ENCODE data around the gene REELD1. TPM values are rescaled to one million over a fixed set of nuclear protein-coding genes. Genes with fewer than 3 reads are reported as not detected.

REELD1 gene
- polyA plus RNA-seq, 2 donors = 0.16 to 0.20 TPM

- 60 to 64% methylated on average over 23 to 24 of the region's 24 CpGs for WGBS, 2 donors
- no peak overlapping the region for H3K27ac ChIP-seq (ENCODE audit: low read depth in 2 of 2, low read length in 1 of 2)
- H3K4me3 ChIP-seq (ENCODE audit: low read depth in 1 of 2, low read length in 2 of 2) = no peak overlapping the region
- H3K27me3 ChIP-seq (ENCODE audit: control insufficient read depth in 1 of 2, insufficient read depth in 2 of 2, low read length in 2 of 2) = no peaks in the 10 kb centered on the region
- no peaks in the 10 kb centered on the region for H3K36me3 ChIP-seq (ENCODE audit: control insufficient read depth in 2 of 2, insufficient read depth in 2 of 2, low read length in 1 of 2)
- no peaks in the 10 kb centered on the region for H3K9me3 ChIP-seq (ENCODE audit: control insufficient read depth in 2 of 2, insufficient read depth in 1 of 2, low read depth in 1 of 2, low read length in 1 of 2)
- H3K4me1 ChIP-seq (ENCODE audit: control insufficient read depth in 2 of 2, insufficient read depth in 2 of 2, low read length in 1 of 2) = peaks cover 0 to 4% of the 10 kb centered on the region in 2 donors
These were observed 29.0 kb downstream of the REELD1 start for GRCh38 chr4:146243141-146243882.

DNA sequence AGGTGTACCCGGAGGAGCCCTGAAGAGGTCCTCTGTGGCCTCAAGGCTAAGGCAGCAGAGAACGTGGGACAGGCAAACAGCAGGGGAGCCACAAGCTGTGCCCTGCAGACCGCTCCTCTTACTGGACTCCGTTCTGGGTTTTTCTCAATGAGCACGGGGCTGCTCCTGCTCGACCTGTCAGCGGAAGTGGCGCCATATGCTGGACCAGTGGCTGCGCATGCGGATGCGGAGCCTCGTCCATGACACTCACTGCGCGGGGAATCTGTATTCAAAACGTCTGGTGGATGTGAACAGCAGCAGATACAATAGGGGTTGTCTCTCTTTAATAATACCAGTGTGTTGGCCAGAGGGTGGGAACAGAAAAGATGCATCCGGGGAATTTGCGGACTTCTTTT lies 29.5 kb downstream of the REELD1 start:
- Histone ChIP-seq H3K27me3 (ENCODE audit: control insufficient read depth in 1 of 2, insufficient read depth in 2 of 2, low read length in 2 of 2) (no peaks in the 10 kb centered on the region), H3K4me3 (ENCODE audit: low read depth in 1 of 2, low read length in 2 of 2) (no peak overlapping the region), H3K36me3 (ENCODE audit: control insufficient read depth in 2 of 2, insufficient read depth in 2 of 2, low read length in 1 of 2) (no peaks in the 10 kb centered on the region), H3K9me3 (ENCODE audit: control insufficient read depth in 2 of 2, insufficient read depth in 1 of 2, low read depth in 1 of 2, low read length in 1 of 2) (no peaks in the 10 kb centered on the region), H3K27ac (ENCODE audit: low read depth in 2 of 2, low read length in 1 of 2) (no peak overlapping the region), H3K4me1 (ENCODE audit: control insufficient read depth in 2 of 2, insufficient read depth in 2 of 2, low read length in 1 of 2) (peaks cover 0 to 4% of the 10 kb centered on the region in 2 donors)
- 88 to 89% methylated on average over 17 of the region's 17 CpGs for WGBS, 2 donors

GRCh38 chr4:146244496-146244895 lies 30.2 kb downstream of the REELD1 start:
- Histone ChIP-seq H3K4me3 (ENCODE audit: low read depth in 1 of 2, low read length in 2 of 2) (no peak overlapping the region), H3K27me3 (ENCODE audit: control insufficient read depth in 1 of 2, insufficient read depth in 2 of 2, low read length in 2 of 2) (no peaks in the 10 kb centered on the region), H3K4me1 (ENCODE audit: control insufficient read depth in 2 of 2, insufficient read depth in 2 of 2, low read length in 1 of 2) (peaks cover 0 to 4% of the 10 kb centered on the region in 2 donors), H3K36me3 (ENCODE audit: control insufficient read depth in 2 of 2, insufficient read depth in 2 of 2, low read length in 1 of 2) (no peaks in the 10 kb centered on the region), H3K27ac (ENCODE audit: low read depth in 2 of 2, low read length in 1 of 2) (no peak overlapping the region), H3K9me3 (ENCODE audit: control insufficient read depth in 2 of 2, insufficient read depth in 1 of 2, low read depth in 1 of 2, low read length in 1 of 2) (no peaks in the 10 kb centered on the region)
- WGBS, 2 donors = 87% methylated on average over 9 of the region's 9 CpGs

DNA sequence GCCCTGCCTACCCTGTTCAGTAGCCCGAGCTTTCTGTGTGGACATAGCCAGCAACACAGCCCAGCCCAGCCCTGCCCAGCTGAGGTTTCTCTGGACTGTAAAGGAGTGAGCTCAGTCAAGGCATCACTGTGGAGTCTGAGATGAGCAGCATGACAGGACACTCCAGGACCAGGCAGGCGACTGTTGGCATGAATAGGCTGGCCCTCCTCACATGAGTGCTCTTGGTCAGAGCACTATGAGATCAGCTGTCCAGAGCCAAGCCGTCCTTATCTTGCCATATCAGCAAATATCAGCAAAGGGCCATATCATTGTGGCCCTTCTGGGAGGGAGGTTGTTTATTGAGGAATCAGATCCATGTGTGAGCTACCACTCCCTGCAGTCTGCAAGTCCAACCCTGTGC lies 30.9 kb downstream of the REELD1 start:
- Histone ChIP-seq H3K27me3 (ENCODE audit: control insufficient read depth in 1 of 2, insufficient read depth in 2 of 2, low read length in 2 of 2) (no peaks in the 10 kb centered on the region), H3K27ac (ENCODE audit: low read depth in 2 of 2, low read length in 1 of 2) (no peak overlapping the region), H3K4me1 (ENCODE audit: control insufficient read depth in 2 of 2, insufficient read depth in 2 of 2, low read length in 1 of 2) (peaks cover 0 to 4% of the 10 kb centered on the region in 2 donors), H3K9me3 (ENCODE audit: control insufficient read depth in 2 of 2, insufficient read depth in 1 of 2, low read depth in 1 of 2, low read length in 1 of 2) (no peaks in the 10 kb centered on the region), H3K4me3 (ENCODE audit: low read depth in 1 of 2, low read length in 2 of 2) (no peak overlapping the region), H3K36me3 (ENCODE audit: control insufficient read depth in 2 of 2, insufficient read depth in 2 of 2, low read length in 1 of 2) (no peaks in the 10 kb centered on the region)
- 45 to 58% methylated on average over 3 of the region's 3 CpGs for WGBS, 2 donors

- Histone ChIP-seq H3K9me3 (ENCODE audit: control insufficient read depth in 2 of 2, insufficient read depth in 1 of 2, low read depth in 1 of 2, low read length in 1 of 2) (no peaks in the 10 kb centered on the region), H3K36me3 (ENCODE audit: control insufficient read depth in 2 of 2, insufficient read depth in 2 of 2, low read length in 1 of 2) (no peaks in the 10 kb centered on the region), H3K27me3 (ENCODE audit: control insufficient read depth in 1 of 2, insufficient read depth in 2 of 2, low read length in 2 of 2) (no peaks in the 10 kb centered on the region), H3K4me3 (ENCODE audit: low read depth in 1 of 2, low read length in 2 of 2) (no peak overlapping the region), H3K4me1 (ENCODE audit: control insufficient read depth in 2 of 2, insufficient read depth in 2 of 2, low read length in 1 of 2) (peaks cover 0 to 4% of the 10 kb centered on the region in 2 donors), H3K27ac (ENCODE audit: low read depth in 2 of 2, low read length in 1 of 2) (no peak overlapping the region)
- WGBS, 2 donors = 56 to 61% methylated on average over 4 of the region's 4 CpGs
These were observed 31.5 kb downstream of the REELD1 start for GRCh38 chr4:146245850-146246249.

GRCh38 chr4:146246381-146246780 lies 32.0 kb downstream of the REELD1 start:
- no peak overlapping the region for H3K27ac ChIP-seq (ENCODE audit: low read depth in 2 of 2, low read length in 1 of 2)
- no peaks in the 10 kb centered on the region for H3K27me3 ChIP-seq (ENCODE audit: control insufficient read depth in 1 of 2, insufficient read depth in 2 of 2, low read length in 2 of 2)
- 84 to 85% methylated on average over 6 of the region's 6 CpGs for WGBS, 2 donors
- H3K4me1 ChIP-seq (ENCODE audit: control insufficient read depth in 2 of 2, insufficient read depth in 2 of 2, low read length in 1 of 2) = peaks cover 0 to 4% of the 10 kb centered on the region in 2 donors
- no peaks in the 10 kb centered on the region for H3K9me3 ChIP-seq (ENCODE audit: control insufficient read depth in 2 of 2, insufficient read depth in 1 of 2, low read depth in 1 of 2, low read length in 1 of 2)
- H3K4me3 ChIP-seq (ENCODE audit: low read depth in 1 of 2, low read length in 2 of 2) = no peak overlapping the region
- no peaks in the 10 kb centered on the region for H3K36me3 ChIP-seq (ENCODE audit: control insufficient read depth in 2 of 2, insufficient read depth in 2 of 2, low read length in 1 of 2)

GRCh38 chr4:146247356-146247755 lies 33.0 kb downstream of the REELD1 start:
- no peaks in the 10 kb centered on the region for H3K27me3 ChIP-seq (ENCODE audit: control insufficient read depth in 1 of 2, insufficient read depth in 2 of 2, low read length in 2 of 2)
- H3K27ac ChIP-seq (ENCODE audit: low read depth in 2 of 2, low read length in 1 of 2) = no peak overlapping the region
- no peak overlapping the region for H3K4me3 ChIP-seq (ENCODE audit: low read depth in 1 of 2, low read length in 2 of 2)
- peaks cover 0 to 4% of the 10 kb centered on the region in 2 donors for H3K4me1 ChIP-seq (ENCODE audit: control insufficient read depth in 2 of 2, insufficient read depth in 2 of 2, low read length in 1 of 2)
- H3K36me3 ChIP-seq (ENCODE audit: control insufficient read depth in 2 of 2, insufficient read depth in 2 of 2, low read length in 1 of 2) = no peaks in the 10 kb centered on the region
- WGBS, 2 donors = 50 to 69% methylated on average over 2 of the region's 2 CpGs
- no peaks in the 10 kb centered on the region for H3K9me3 ChIP-seq (ENCODE audit: control insufficient read depth in 2 of 2, insufficient read depth in 1 of 2, low read depth in 1 of 2, low read length in 1 of 2)

DNA sequence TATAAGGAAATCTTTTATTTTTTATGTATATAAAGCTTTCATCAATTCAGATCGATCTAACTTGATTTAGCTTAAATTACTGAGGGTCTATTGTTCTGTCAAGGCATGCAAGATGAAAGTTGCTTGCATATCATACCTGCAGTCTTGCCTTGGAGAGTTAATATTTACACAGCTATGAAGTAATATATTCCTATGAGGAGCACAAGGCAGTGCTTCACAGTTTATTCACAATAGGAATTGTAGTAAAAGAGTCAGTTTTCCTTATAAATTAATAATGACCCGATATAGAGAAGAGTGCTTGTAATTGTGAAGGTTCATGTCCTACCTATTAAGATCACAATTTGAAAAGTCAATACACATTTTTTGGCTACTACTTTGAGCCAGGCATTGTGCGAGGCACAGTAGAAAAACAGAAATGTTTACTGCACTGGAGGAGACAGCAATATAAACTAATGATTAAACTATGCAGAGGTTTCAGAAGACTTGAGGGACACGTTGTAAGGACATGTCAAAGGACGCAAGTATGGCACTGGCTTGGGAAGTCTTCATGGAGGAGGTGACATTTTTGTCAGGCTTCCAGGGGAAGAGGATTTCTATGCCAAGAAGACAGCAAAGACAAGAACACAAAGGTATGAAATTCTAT lies 38.8 kb downstream of the REELD1 start:
- Histone ChIP-seq H3K4me3 (ENCODE audit: low read depth in 1 of 2, low read length in 2 of 2) (no peak overlapping the region), H3K4me1 (ENCODE audit: control insufficient read depth in 2 of 2, insufficient read depth in 2 of 2, low read length in 1 of 2) (no peaks in the 10 kb centered on the region), H3K9me3 (ENCODE audit: control insufficient read depth in 2 of 2, insufficient read depth in 1 of 2, low read depth in 1 of 2, low read length in 1 of 2) (no peaks in the 10 kb centered on the region), H3K27ac (ENCODE audit: low read depth in 2 of 2, low read length in 1 of 2) (no peak overlapping the region), H3K27me3 (ENCODE audit: control insufficient read depth in 1 of 2, insufficient read depth in 2 of 2, low read length in 2 of 2) (no peaks in the 10 kb centered on the region), H3K36me3 (ENCODE audit: control insufficient read depth in 2 of 2, insufficient read depth in 2 of 2, low read length in 1 of 2) (peaks cover 0 to 2% of the 10 kb centered on the region in 2 donors)
- 68 to 79% methylated on average over 5 of the region's 5 CpGs for WGBS, 2 donors

- Histone ChIP-seq H3K27ac (ENCODE audit: low read depth in 2 of 2, low read length in 1 of 2) (no peak overlapping the region), H3K36me3 (ENCODE audit: control insufficient read depth in 2 of 2, insufficient read depth in 2 of 2, low read length in 1 of 2) (peaks cover 0 to 2% of the 10 kb centered on the region in 2 donors), H3K27me3 (ENCODE audit: control insufficient read depth in 1 of 2, insufficient read depth in 2 of 2, low read length in 2 of 2) (no peaks in the 10 kb centered on the region), H3K4me3 (ENCODE audit: low read depth in 1 of 2, low read length in 2 of 2) (no peak overlapping the region), H3K9me3 (ENCODE audit: control insufficient read depth in 2 of 2, insufficient read depth in 1 of 2, low read depth in 1 of 2, low read length in 1 of 2) (no peaks in the 10 kb centered on the region), H3K4me1 (ENCODE audit: control insufficient read depth in 2 of 2, insufficient read depth in 2 of 2, low read length in 1 of 2) (no peaks in the 10 kb centered on the region)
- 92 to 98% methylated on average over 1 of the region's 1 CpG for WGBS, 2 donors
These were observed 41.1 kb downstream of the REELD1 start for GRCh38 chr4:146255463-146255862.

DNA sequence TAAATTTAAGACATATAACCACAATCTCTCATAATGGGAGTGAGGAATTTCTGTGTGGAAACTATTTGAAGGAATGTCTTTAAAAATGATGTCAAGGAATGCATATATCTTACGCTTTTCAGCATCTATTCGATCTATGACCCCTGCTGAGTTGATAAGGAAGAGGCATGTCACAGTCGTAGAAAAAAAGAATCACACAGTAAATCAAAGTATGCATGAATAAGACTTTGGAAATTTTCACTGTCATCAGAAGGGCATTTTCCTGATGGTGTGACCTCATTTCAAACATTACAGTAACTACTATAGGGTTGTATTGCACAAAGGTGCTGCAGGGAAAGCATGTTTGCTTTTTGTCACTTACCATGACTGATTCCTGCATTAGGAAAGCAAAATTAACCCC lies 41.5 kb downstream of the REELD1 start:
- H3K27ac ChIP-seq (ENCODE audit: low read depth in 2 of 2, low read length in 1 of 2) = no peak overlapping the region
- WGBS, 2 donors = 64 to 72% methylated on average over 3 of the region's 3 CpGs
- no peak overlapping the region for H3K4me3 ChIP-seq (ENCODE audit: low read depth in 1 of 2, low read length in 2 of 2)
- no peaks in the 10 kb centered on the region for H3K9me3 ChIP-seq (ENCODE audit: control insufficient read depth in 2 of 2, insufficient read depth in 1 of 2, low read depth in 1 of 2, low read length in 1 of 2)
- H3K27me3 ChIP-seq (ENCODE audit: control insufficient read depth in 1 of 2, insufficient read depth in 2 of 2, low read length in 2 of 2) = no peaks in the 10 kb centered on the region
- H3K36me3 ChIP-seq (ENCODE audit: control insufficient read depth in 2 of 2, insufficient read depth in 2 of 2, low read length in 1 of 2) = peaks cover 0 to 2% of the 10 kb centered on the region in 2 donors
- H3K4me1 ChIP-seq (ENCODE audit: control insufficient read depth in 2 of 2, insufficient read depth in 2 of 2, low read length in 1 of 2) = peaks cover 0 to 2% of the 10 kb centered on the region in 2 donors

All from esophagus (tissue), 2 donors.